ENCODE data around the gene HMX1. TPM values are rescaled to one million over a fixed set of nuclear protein-coding genes. Genes with fewer than 3 reads are reported as not detected.

HMX1 gene
- total RNA-seq, 1 donor from 2014 or later = 1.1 TPM

DNA sequence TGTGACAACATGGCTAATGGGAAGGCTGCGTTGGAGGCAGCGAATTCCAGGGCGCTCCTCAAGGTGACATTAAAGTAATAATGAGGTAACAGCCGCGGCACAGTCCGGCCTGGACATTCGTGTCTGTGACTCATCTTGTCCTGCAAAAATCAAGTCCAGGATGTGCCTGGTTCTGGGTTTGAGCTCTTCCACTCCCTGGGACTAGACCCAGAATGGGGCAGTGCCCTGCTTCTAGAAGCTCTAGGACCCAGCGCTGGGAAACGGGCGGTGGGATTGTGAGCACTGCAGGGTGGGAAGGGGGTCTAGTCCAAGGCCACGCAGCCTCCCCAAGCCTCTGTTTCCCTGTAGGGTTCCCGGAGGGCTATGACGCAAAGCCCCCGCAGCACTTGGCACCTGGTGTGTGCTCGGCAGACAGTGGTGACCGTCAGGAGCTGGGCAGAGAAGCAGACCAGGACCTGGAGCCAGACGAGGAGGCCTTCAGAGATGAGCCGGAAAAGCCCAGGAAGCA, 34.9 kb downstream of the HMX1 start:
- no peak overlapping the region for H3K4me3 Mint-ChIP-seq

GRCh38 chr4:8835521-8836365, 35.9 kb downstream of the HMX1 start:
- Mint-ChIP-seq H3K27ac (ENCODE audit: unreplicated experiment) (no peak overlapping the region), H3K27me3 (ENCODE audit: low read depth) (peaks cover 92% of the 10 kb centered on the region), H3K4me3 (no peak overlapping the region), H3K4me1 (peaks cover 19% of the 10 kb centered on the region), H3K36me3 (ENCODE audit: low read depth) (no peaks in the 10 kb centered on the region), H3K9me3 (no peaks in the 10 kb centered on the region)
- DNase-seq (ENCODE audit: low read depth, low spot score) = no peak
- no peak for TF ChIP-seq CTCF (conservative IDR thresholded peaks at IDR 0.05)

More for the DNA sequence above, 34.9 kb downstream of the HMX1 start:
- H3K27ac Mint-ChIP-seq (ENCODE audit: unreplicated experiment) = no peak overlapping the region
- peaks cover 19% of the 10 kb centered on the region for H3K4me1 Mint-ChIP-seq
- no peak for DNase-seq (ENCODE audit: low read depth, low spot score)
- H3K9me3 Mint-ChIP-seq = no peaks in the 10 kb centered on the region
- H3K36me3 Mint-ChIP-seq (ENCODE audit: low read depth) = no peaks in the 10 kb centered on the region
- H3K27me3 Mint-ChIP-seq (ENCODE audit: low read depth) = peaks cover 85% of the 10 kb centered on the region
- no peak for TF ChIP-seq CTCF (conservative IDR thresholded peaks at IDR 0.05)

DNA sequence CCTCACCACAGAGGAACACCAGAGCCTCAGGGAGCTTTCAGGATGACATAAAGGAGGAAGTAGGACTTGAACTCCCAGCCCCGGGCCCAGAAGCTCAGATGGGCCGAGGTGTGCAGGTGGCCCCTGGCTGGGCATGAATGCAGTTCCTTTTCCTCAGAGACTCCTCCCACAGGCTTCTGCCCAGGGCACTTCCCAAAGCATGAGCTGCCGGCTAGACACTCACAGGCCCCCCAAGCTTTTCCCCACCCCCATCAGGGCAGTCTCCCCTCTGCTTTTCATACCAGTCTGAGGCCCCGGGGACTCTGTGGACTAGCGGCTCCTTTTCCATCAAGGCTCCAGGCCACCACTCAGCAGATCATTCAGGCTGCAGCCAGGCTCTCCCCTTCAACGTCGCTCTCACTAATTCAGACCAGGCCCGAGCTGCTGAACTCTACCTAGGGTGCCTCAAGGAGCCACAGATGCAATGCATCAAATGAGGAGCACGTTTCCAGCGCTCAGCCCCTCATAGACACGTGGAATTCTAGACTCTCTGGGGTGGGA, 36.9 kb downstream of the HMX1 start:
- no peak overlapping the region for H3K4me3 Mint-ChIP-seq
- no peak overlapping the region for H3K27ac Mint-ChIP-seq (ENCODE audit: unreplicated experiment)
- H3K4me1 Mint-ChIP-seq = peaks cover 19% of the 10 kb centered on the region
- no peaks in the 10 kb centered on the region for H3K36me3 Mint-ChIP-seq (ENCODE audit: low read depth)
- no peak for TF ChIP-seq CTCF (conservative IDR thresholded peaks at IDR 0.05)
- H3K9me3 Mint-ChIP-seq = no peaks in the 10 kb centered on the region
- peaks cover 92% of the 10 kb centered on the region for H3K27me3 Mint-ChIP-seq (ENCODE audit: low read depth)
- no peak for DNase-seq (ENCODE audit: low read depth, low spot score)

- peaks cover 94% of the 10 kb centered on the region for H3K27me3 Mint-ChIP-seq (ENCODE audit: low read depth)
- TF ChIP-seq CTCF (conservative IDR thresholded peaks at IDR 0.05) = no peak
- no peak overlapping the region for H3K4me3 Mint-ChIP-seq
- peaks cover 9% of the 10 kb centered on the region for H3K4me1 Mint-ChIP-seq
- H3K27ac Mint-ChIP-seq (ENCODE audit: unreplicated experiment) = no peak overlapping the region
- H3K36me3 Mint-ChIP-seq (ENCODE audit: low read depth) = no peaks in the 10 kb centered on the region
- H3K9me3 Mint-ChIP-seq = peaks cover 4% of the 10 kb centered on the region
- DNase-seq (ENCODE audit: low read depth, low spot score) = no peak
These were observed 39.3 kb downstream of the HMX1 start for GRCh38 chr4:8832113-8832915.
